ENCODE results near the gene SAFB2. TPM values are rescaled to one million over a fixed set of nuclear protein-coding genes. Genes with fewer than 3 reads are reported as not detected.

SAFB2 gene
- total and polyA plus RNA-seq, 7 donors, result 30.4 to 52.9 (median 42.1) TPM

DNA sequence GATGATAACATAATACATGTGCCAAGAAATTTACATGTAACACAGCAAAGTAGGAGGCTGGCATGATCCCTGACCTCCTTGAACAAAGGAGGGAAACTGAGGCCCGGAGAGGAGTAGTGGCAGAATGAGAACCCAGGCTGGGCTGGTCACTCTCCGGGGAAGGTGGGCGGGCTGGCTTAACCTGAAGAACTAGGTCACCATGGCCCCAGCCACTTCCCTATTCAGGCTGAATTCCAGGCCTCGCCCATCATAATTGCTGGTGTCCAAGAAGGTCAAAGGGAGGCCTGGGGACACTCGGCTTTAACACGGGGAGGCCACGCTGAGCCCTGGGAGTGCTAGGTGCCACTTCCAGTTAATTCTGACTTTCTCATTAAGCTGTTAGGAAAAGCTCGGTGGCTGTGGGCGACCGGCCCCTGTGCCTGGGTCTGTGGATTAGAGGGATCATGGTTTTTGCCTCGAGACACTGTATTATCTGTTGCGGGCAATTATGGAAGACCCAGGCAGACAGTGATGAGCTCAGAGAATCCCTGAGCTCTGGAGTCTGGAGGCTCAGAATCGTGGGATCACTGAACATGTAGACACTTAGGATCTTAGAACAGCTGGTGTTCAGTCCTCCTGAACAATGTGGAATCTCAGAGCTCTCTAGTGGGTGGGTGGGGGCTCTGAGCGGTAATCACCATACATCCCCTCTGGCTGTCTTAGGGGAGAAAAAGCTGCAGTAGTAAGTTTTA is 49.9 kb downstream of the SAFB2 start:
- Histone ChIP-seq H3K27me3 (ENCODE audit: insufficient read depth in 3 of 3, low read length in 2 of 3) (peaks cover 0 to 24% (median 0%) of the 10 kb centered on the region in 3 donors), H3K27ac (no peak overlapping the region), H3K9me3 (no peaks in the 10 kb centered on the region), H3K4me3 (no peak overlapping the region), H3K4me1 (no peaks in the 10 kb centered on the region), H3K36me3 (ENCODE audit: insufficient read depth in 1 of 2, low read depth in 1 of 2) (no peaks in the 10 kb centered on the region)
- TF ChIP-seq, protein P1, sequence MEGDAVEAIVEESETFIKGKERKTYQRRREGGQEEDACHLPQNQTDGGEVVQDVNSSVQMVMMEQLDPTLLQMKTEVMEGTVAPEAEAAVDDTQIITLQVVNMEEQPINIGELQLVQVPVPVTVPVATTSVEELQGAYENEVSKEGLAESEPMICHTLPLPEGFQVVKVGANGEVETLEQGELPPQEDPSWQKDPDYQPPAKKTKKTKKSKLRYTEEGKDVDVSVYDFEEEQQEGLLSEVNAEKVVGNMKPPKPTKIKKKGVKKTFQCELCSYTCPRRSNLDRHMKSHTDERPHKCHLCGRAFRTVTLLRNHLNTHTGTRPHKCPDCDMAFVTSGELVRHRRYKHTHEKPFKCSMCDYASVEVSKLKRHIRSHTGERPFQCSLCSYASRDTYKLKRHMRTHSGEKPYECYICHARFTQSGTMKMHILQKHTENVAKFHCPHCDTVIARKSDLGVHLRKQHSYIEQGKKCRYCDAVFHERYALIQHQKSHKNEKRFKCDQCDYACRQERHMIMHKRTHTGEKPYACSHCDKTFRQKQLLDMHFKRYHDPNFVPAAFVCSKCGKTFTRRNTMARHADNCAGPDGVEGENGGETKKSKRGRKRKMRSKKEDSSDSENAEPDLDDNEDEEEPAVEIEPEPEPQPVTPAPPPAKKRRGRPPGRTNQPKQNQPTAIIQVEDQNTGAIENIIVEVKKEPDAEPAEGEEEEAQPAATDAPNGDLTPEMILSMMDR (IDR thresholded peaks at IDR 0.05), result no peak
- no peak for DNase-seq
- no peak for ATAC-seq
- intact Hi-C loops (cut with DNase I), result loop anchor here in 1 of 2 donors (10.0 kb wide), 1 partner anchor 518 kb away; no protein-coding TSS in a partner anchor
- 67 to 70% (median 69%) methylated on average over 14 of the region's 14 CpGs for WGBS, 3 donors

GRCh38 chr19:5571777-5572176 is 50.8 kb downstream of the SAFB2 start:
- TF ChIP-seq, protein P1 (IDR thresholded peaks at IDR 0.05), result no peak
- WGBS, 3 donors, result 95 to 99% (median 99%) methylated on average over 3 of the region's 3 CpGs
- ATAC-seq (no peak), DNase-seq (no peak)
- H3K9me3 ChIP-seq, result no peaks in the 10 kb centered on the region
- no peaks in the 10 kb centered on the region for H3K4me1 ChIP-seq
- H3K27me3 ChIP-seq (ENCODE audit: insufficient read depth in 3 of 3, low read length in 2 of 3), result peaks cover 0 to 33% (median 2%) of the 10 kb centered on the region in 3 donors
- H3K4me3 ChIP-seq, result no peak overlapping the region
- intact Hi-C loops (cut with DNase I), result loop anchor here in 1 of 2 donors (10.0 kb wide), 1 partner anchor 517 kb away; no protein-coding TSS in a partner anchor
- H3K36me3 ChIP-seq (ENCODE audit: insufficient read depth in 1 of 2, low read depth in 1 of 2), result no peaks in the 10 kb centered on the region
- H3K27ac ChIP-seq, result no peak overlapping the region

- Histone ChIP-seq H3K27me3 (ENCODE audit: insufficient read depth in 3 of 3, low read length in 2 of 3) (peaks cover 0 to 63% (median 17%) of the 10 kb centered on the region in 3 donors), H3K4me3 (no peak overlapping the region)
- no peak for DNase-seq
Measured at GRCh38 chr19:5567970-5568407, 54.6 kb downstream of the SAFB2 start.

GRCh38 chr19:5567360-5567969 is 55.1 kb downstream of the SAFB2 start, which contains the start of gene TINCR:
TINCR (minus strand) TSS chr19:5567953.
- DNase-seq (no peak), ATAC-seq (peak in 1 of 4 donors; percentile 19)
- no peak within 1 kb of the TSS for H3K4me3 ChIP-seq
- TF ChIP-seq, protein P1 (IDR thresholded peaks at IDR 0.05), result no peak
- no peaks in the 10 kb centered on the region for H3K4me1 ChIP-seq
- no peak within 1 kb of the TSS for H3K27ac ChIP-seq
- no peaks in the 10 kb centered on the region for H3K36me3 ChIP-seq (ENCODE audit: insufficient read depth in 1 of 2, low read depth in 1 of 2)
- intact Hi-C loops (cut with DNase I), result no loop called here
- H3K27me3 ChIP-seq (ENCODE audit: insufficient read depth in 3 of 3, low read length in 2 of 3), result peaks cover 0 to 69% (median 19%) of the 10 kb centered on the region in 3 donors
- H3K9me3 ChIP-seq, result no peaks in the 10 kb centered on the region
- WGBS, 3 donors, result 7 to 14% (median 8%) methylated on average over 26 to 62 of the region's 63 CpGs

More at GRCh38 chr19:5567970-5568407, 54.6 kb downstream of the SAFB2 start:
- TF ChIP-seq, protein P1 (IDR thresholded peaks at IDR 0.05), result no peak
- intact Hi-C loops (cut with DNase I), result no loop called here
- 17 to 39% (median 17%) methylated on average over 17 to 40 of the region's 40 CpGs for WGBS, 3 donors
- Histone ChIP-seq H3K27ac (no peak overlapping the region), H3K4me1 (no peaks in the 10 kb centered on the region), H3K9me3 (no peaks in the 10 kb centered on the region), H3K36me3 (ENCODE audit: insufficient read depth in 1 of 2, low read depth in 1 of 2) (no peaks in the 10 kb centered on the region)
- no peak for ATAC-seq
